Heart left ventricle (tissue), 13 donors: ENCODE measurements around the gene CD68.

Source experiments
- POLR2A ChIP-seq, 2 donors: fragments of 450-650 bp; IDR thresholded peaks; one replicate each; pipeline ENCODE4 v1.6.1; 2017; ENCODE audit warnings: antibody characterized with exemption in 2 of 2, mild to moderate bottlenecking in 2 of 2, moderate library complexity in 2 of 2
- TF ChIP-seq, protein P1 (sequence below), 12 donors: fragments of 200-600 bp; sonication (generic) in 4 of 12; IDR thresholded peaks; one replicate each; pipeline versions ENCODE4 v1.5.0 to v1.8.0; 2018 to 2022; ENCODE audit warnings: antibody characterized with exemption in 12 of 12, mild to moderate bottlenecking in 5 of 12
- donor health status: ischemic (EF 13 %, LVEDD 7.1; RV severe dilation, severe dysfunction).
- donor health status: DM: no; HTN: yes; CAD: no.
- donor health status: DM: no; HTN: no; CAD: no.
- donor health status: ischemic (EF 25% LVEDD 6.9; RV normal size, moderate dysfunction).
- donor health status: ischemic (EF 25% LVEDD 5.7; RV mildly dilated, moderate dysfunction).
- donor health status: ischemic (EF 35%, LVEDD 5.7; RV mildly dilated, moderate dysfunction).
- donor health status: nonischemic (EF 11% LVEDD 7.7; RV severe dilation, severe dysfunction).
- donor health status: DM: yes; HTN: yes; CAD: no.
- donor health status: PGD.
- donor health status: ischemic (EF 29% LVEDD 5.4; RV normal size, mild dysfunction).
- donor health status: nonischemic (EF 23%, LVEDD 6.1; RV moderate dilation, normal function).

DNA sequence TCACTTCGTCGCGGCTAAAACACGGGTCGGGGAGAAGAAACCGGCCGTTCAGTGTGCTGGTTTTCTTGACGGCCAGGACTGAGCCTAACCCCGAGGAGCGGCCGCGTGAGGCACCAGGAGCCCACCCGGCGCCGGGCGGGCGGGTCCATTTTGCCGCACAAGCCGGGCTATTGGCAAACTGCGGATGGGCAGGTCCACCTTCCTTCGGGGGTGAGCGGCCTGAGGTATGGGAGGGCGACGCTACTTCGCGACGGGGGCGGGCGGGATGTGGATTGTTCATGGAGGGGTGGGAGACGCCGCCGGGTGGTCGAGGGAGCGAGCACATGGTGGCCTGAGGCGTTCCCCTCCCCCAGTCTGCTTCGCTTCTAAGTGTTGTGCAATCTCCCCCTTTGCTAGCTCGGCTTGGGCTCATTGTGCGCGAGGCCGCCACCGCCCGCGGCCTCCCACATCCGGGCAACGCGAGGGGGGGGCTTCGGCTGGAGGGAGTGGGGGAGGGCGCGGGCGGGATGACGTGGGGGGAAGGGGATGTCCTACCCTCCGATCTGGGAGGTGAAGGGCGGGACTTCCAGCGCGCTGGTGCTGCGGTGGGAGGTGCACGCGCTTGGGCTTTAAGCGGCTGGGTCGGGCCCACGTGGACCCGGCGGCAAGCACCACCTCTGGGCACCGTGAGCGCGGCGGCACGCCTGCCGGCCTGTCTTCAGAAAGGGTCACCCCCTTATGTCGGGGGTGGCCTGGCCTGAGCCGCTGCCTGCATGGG is 5.9 kb upstream of the CD68 start:
- TF ChIP-seq, protein P1, sequence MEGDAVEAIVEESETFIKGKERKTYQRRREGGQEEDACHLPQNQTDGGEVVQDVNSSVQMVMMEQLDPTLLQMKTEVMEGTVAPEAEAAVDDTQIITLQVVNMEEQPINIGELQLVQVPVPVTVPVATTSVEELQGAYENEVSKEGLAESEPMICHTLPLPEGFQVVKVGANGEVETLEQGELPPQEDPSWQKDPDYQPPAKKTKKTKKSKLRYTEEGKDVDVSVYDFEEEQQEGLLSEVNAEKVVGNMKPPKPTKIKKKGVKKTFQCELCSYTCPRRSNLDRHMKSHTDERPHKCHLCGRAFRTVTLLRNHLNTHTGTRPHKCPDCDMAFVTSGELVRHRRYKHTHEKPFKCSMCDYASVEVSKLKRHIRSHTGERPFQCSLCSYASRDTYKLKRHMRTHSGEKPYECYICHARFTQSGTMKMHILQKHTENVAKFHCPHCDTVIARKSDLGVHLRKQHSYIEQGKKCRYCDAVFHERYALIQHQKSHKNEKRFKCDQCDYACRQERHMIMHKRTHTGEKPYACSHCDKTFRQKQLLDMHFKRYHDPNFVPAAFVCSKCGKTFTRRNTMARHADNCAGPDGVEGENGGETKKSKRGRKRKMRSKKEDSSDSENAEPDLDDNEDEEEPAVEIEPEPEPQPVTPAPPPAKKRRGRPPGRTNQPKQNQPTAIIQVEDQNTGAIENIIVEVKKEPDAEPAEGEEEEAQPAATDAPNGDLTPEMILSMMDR (IDR thresholded peaks at IDR 0.05), result no peak
- peak in 1 of 2 donors; percentile 35 for TF ChIP-seq POLR2A (IDR thresholded peaks at IDR 0.05)
